Duodenal mucosa (tissue), 2 donors: ENCODE measurements around the gene SLC19A1.
A peak's percentile ranks its signal among the peaks of the same experiment; 100 is the strongest.

Experiments
- H3K27ac ChIP-seq: one replicate; pipeline ENCODE4 v1.7.0; 2013; ENCODE audit warnings: low read depth, low read length
- H3K27me3 ChIP-seq, 2 donors: one replicate each; pipeline ENCODE4 v1.7.0; 2013; ENCODE audit warnings: low read length in 2 of 2, control low read depth in 1 of 2; ENCODE audit not compliant: insufficient read depth in 2 of 2, control insufficient read depth in 1 of 2
- H3K36me3 ChIP-seq, 2 donors: one replicate each; pipeline ENCODE4 v1.7.0; 2013; ENCODE audit warnings: low read length in 2 of 2, control low read depth in 1 of 2; ENCODE audit not compliant: insufficient read depth in 2 of 2, control insufficient read depth in 1 of 2
- H3K4me1 ChIP-seq, 2 donors: one replicate each; pipeline ENCODE4 v1.7.0; 2013; ENCODE audit warnings: low read length in 2 of 2, control low read depth in 1 of 2; ENCODE audit not compliant: insufficient read depth in 2 of 2, control insufficient read depth in 1 of 2
- H3K4me3 ChIP-seq, 2 donors: one replicate each; pipeline ENCODE4 v1.7.0; 2013; ENCODE audit warnings: low read length in 2 of 2, low read depth in 1 of 2
- H3K9ac ChIP-seq, 2 donors: one replicate each; pipeline ENCODE4 v1.7.0; 2013; ENCODE audit warnings: low read length in 2 of 2, low read depth in 1 of 2
- H3K9me3 ChIP-seq, 2 donors: one replicate each; pipeline ENCODE4 v1.7.0; 2013; ENCODE audit warnings: low read length in 2 of 2, control low read depth in 1 of 2; ENCODE audit not compliant: control insufficient read depth in 1 of 2

SLC19A1 gene

GRCh38 chr21:45458281-45459170, 83.7 kb downstream of the SLC19A1 start:
- no peaks in the 10 kb centered on the region for H3K36me3 ChIP-seq
- peaks cover 0 to 5% of the 10 kb centered on the region in 2 donors for H3K27me3 ChIP-seq
- H3K9ac ChIP-seq: no peak overlapping the region
- H3K4me1 ChIP-seq: peaks cover 0 to 11% of the 10 kb centered on the region in 2 donors
- no peak overlapping the region for H3K27ac ChIP-seq
- no peak overlapping the region for H3K4me3 ChIP-seq
- peaks cover 0 to 2% of the 10 kb centered on the region in 2 donors for H3K9me3 ChIP-seq

GRCh38 chr21:45457832-45458172, 84.4 kb downstream of the SLC19A1 start:
- H3K27me3 ChIP-seq: peaks cover 0 to 5% of the 10 kb centered on the region in 2 donors
- peaks cover 0 to 2% of the 10 kb centered on the region in 2 donors for H3K9me3 ChIP-seq
- H3K4me1 ChIP-seq: peaks cover 0 to 11% of the 10 kb centered on the region in 2 donors
- H3K36me3 ChIP-seq: no peaks in the 10 kb centered on the region
- no peak overlapping the region for H3K4me3 ChIP-seq
- H3K9ac ChIP-seq: no peak overlapping the region
- no peak overlapping the region for H3K27ac ChIP-seq

- Histone ChIP-seq H3K9ac (no peak overlapping the region), H3K27me3 (peaks cover 0 to 5% of the 10 kb centered on the region in 2 donors), H3K36me3 (no peaks in the 10 kb centered on the region), H3K9me3 (peaks cover 0 to 2% of the 10 kb centered on the region in 2 donors), H3K4me3 (peak overlapping the region in 1 of 2 donors; percentile 10), H3K27ac (no peak overlapping the region), H3K4me1 (peaks cover 0 to 11% of the 10 kb centered on the region in 2 donors)
Measured at GRCh38 chr21:45457161-45457831, 84.9 kb downstream of the SLC19A1 start.

GRCh38 chr21:45456584-45457160, 85.6 kb downstream of the SLC19A1 start:
- H3K4me3 ChIP-seq: no peak overlapping the region
- peaks cover 0 to 5% of the 10 kb centered on the region in 2 donors for H3K27me3 ChIP-seq
- peaks cover 0 to 11% of the 10 kb centered on the region in 2 donors for H3K4me1 ChIP-seq
- H3K9ac ChIP-seq: no peak overlapping the region
- no peaks in the 10 kb centered on the region for H3K36me3 ChIP-seq
- H3K27ac ChIP-seq: no peak overlapping the region
- H3K9me3 ChIP-seq: peaks cover 0 to under 1% of the 10 kb centered on the region in 2 donors

GRCh38 chr21:45455674-45456583, 86.3 kb downstream of the SLC19A1 start:
- Histone ChIP-seq H3K27me3 (peaks cover 0 to 5% of the 10 kb centered on the region in 2 donors), H3K9me3 (no peaks in the 10 kb centered on the region), H3K9ac (no peak overlapping the region), H3K4me3 (peak overlapping the region; percentile 11 to 22), H3K27ac (no peak overlapping the region), H3K36me3 (no peaks in the 10 kb centered on the region), H3K4me1 (peaks cover 0 to 11% of the 10 kb centered on the region in 2 donors)

GRCh38 chr21:45454926-45455673, 87.1 kb downstream of the SLC19A1 start:
- H3K4me1 ChIP-seq: peaks cover 0 to 11% of the 10 kb centered on the region in 2 donors
- no peak overlapping the region for H3K9ac ChIP-seq

GRCh38 chr21:45454060-45454925, 87.9 kb downstream of the SLC19A1 start:
- Histone ChIP-seq H3K36me3 (no peaks in the 10 kb centered on the region), H3K27ac (peak overlapping the region; percentile 32), H3K9ac (no peak overlapping the region), H3K27me3 (peaks cover 0 to 5% of the 10 kb centered on the region in 2 donors), H3K4me1 (peaks cover 0 to 11% of the 10 kb centered on the region in 2 donors), H3K4me3 (no peak overlapping the region), H3K9me3 (no peaks in the 10 kb centered on the region)

More at GRCh38 chr21:45454926-45455673, 87.1 kb downstream of the SLC19A1 start:
- peaks cover 0 to 5% of the 10 kb centered on the region in 2 donors for H3K27me3 ChIP-seq
- H3K27ac ChIP-seq: no peak overlapping the region
- no peaks in the 10 kb centered on the region for H3K36me3 ChIP-seq
- peak overlapping the region; percentile 11 to 22 for H3K4me3 ChIP-seq
- no peaks in the 10 kb centered on the region for H3K9me3 ChIP-seq

GRCh38 chr21:45453308-45453950, 88.8 kb downstream of the SLC19A1 start:
- Histone ChIP-seq H3K4me1 (peaks cover 0 to 11% of the 10 kb centered on the region in 2 donors), H3K36me3 (no peaks in the 10 kb centered on the region), H3K9ac (no peak overlapping the region), H3K27me3 (peaks cover 0 to 5% of the 10 kb centered on the region in 2 donors), H3K9me3 (no peaks in the 10 kb centered on the region), H3K4me3 (no peak overlapping the region), H3K27ac (no peak overlapping the region)
